Peyer's patch (tissue), 4 donors: ENCODE data around the gene ATP9B.

Source experiments
- POLR2A ChIP-seq, 2 donors: fragments of 450-650 bp; IDR thresholded peaks; one replicate each; pipeline ENCODE4 v1.5.1; 2017; ENCODE audit warnings: antibody characterized with exemption in 2 of 2, mild to moderate bottlenecking in 2 of 2, moderate library complexity in 2 of 2
- TF ChIP-seq, protein P1 (sequence below), 6 experiments: fragments of 450-650 bp in 4 of 6; fragments of 200-600 bp in 2 of 6; sonication (generic) in 1 of 6; IDR thresholded peaks; one replicate each; pipeline ENCODE4 v1.5.1; 2017 to 2019; ENCODE audit warnings: antibody characterized with exemption in 6 of 6, mild to moderate bottlenecking in 3 of 6, moderate library complexity in 1 of 6

DNA sequence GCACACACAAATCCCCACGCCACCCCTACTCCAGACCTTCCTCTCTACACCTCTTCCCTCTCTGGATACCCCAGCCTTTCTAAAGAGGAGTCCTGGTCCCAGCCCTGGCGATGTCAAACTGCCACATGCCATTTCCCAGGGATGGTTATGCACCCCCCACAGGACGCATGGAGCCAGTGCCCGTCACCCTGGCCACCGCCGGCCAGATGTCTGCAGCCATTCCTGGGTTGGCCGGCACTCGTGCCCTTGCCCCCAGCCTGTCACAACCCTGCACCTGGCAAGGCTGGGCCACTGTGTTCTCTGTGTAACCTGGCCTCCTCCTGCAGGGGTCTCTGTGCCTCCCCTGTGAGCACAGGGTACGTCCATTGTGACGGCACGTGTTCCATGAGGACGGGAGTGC is 268.4 kb downstream of the ATP9B start:
- no peak for TF ChIP-seq POLR2A (IDR thresholded peaks at IDR 0.05)
- TF ChIP-seq, protein P1, sequence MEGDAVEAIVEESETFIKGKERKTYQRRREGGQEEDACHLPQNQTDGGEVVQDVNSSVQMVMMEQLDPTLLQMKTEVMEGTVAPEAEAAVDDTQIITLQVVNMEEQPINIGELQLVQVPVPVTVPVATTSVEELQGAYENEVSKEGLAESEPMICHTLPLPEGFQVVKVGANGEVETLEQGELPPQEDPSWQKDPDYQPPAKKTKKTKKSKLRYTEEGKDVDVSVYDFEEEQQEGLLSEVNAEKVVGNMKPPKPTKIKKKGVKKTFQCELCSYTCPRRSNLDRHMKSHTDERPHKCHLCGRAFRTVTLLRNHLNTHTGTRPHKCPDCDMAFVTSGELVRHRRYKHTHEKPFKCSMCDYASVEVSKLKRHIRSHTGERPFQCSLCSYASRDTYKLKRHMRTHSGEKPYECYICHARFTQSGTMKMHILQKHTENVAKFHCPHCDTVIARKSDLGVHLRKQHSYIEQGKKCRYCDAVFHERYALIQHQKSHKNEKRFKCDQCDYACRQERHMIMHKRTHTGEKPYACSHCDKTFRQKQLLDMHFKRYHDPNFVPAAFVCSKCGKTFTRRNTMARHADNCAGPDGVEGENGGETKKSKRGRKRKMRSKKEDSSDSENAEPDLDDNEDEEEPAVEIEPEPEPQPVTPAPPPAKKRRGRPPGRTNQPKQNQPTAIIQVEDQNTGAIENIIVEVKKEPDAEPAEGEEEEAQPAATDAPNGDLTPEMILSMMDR (IDR thresholded peaks at IDR 0.05), result no peak
